T-helper 1 cell treated with Interleukin-12 subunit alpha and Interleukin-12 subunit beta and Interleukin-4 antibody, amounts not matched to agents 30 μg/mL and 1 μg/mL, for 36 hours (primary cell): ENCODE measurements around the gene GRIPAP1.
"Not testable (repeated sequence)": the region's sequence is repeated elsewhere in the genome, so short reads cannot be mapped to it uniquely, and the experiment has no call there.

Experiments used
- H3K27ac Mint-ChIP-seq: one replicate; pipeline ENCODE4 v1.8.0; 2021; ENCODE audit warnings: mild to moderate bottlenecking, mixed read lengths
- H3K27me3 Mint-ChIP-seq: one replicate; pipeline ENCODE4 v1.8.0; 2021; ENCODE audit warnings: low read depth, mixed read lengths
- H3K36me3 Mint-ChIP-seq: one replicate; pipeline ENCODE4 v1.8.0; 2021; ENCODE audit warnings: low read depth, mixed read lengths
- H3K4me1 Mint-ChIP-seq: one replicate; pipeline ENCODE4 v1.8.0; 2021; ENCODE audit warnings: low read depth, mixed read lengths
- H3K4me3 Mint-ChIP-seq: one replicate; pipeline ENCODE4 v1.8.0; 2021; ENCODE audit warnings: mild to moderate bottlenecking, moderate library complexity, mixed read lengths
- H3K9me3 Mint-ChIP-seq: one replicate; pipeline ENCODE4 v1.8.0; 2021; ENCODE audit warnings: mixed read lengths

The GRIPAP1 gene

GRCh38 chrX:49003696-49004095 is 1.6 kb upstream of the GRIPAP1 start:
- Mint-ChIP-seq H3K4me1 (peaks cover 13% of the 10 kb centered on the region), H3K27ac (peak overlapping the region; percentile 55), H3K27me3 (no peaks in the 10 kb centered on the region), H3K4me3 (peak overlapping the region; percentile 46), H3K9me3 (no peaks in the 10 kb centered on the region), H3K36me3 (peaks cover 11% of the 10 kb centered on the region)

- Mint-ChIP-seq H3K4me1 (peaks cover 27% of the 10 kb centered on the region), H3K27ac (peak overlapping the region; percentile 98), H3K9me3 (no peaks in the 10 kb centered on the region), H3K4me3 (peak overlapping the region; percentile 100), H3K36me3 (peaks cover 30% of the 10 kb centered on the region), H3K27me3 (no peaks in the 10 kb centered on the region)
These were observed 458 bp downstream of the GRIPAP1 start for GRCh38 chrX:49001521-49002090.

GRCh38 chrX:49000636-49001035 is 1.4 kb downstream of the GRIPAP1 start:
- Mint-ChIP-seq H3K4me3 (peak overlapping the region; percentile 100), H3K4me1 (peaks cover 27% of the 10 kb centered on the region), H3K9me3 (no peaks in the 10 kb centered on the region), H3K36me3 (peaks cover 33% of the 10 kb centered on the region), H3K27me3 (no peaks in the 10 kb centered on the region), H3K27ac (peak overlapping the region; percentile 26)

- H3K27me3 Mint-ChIP-seq, result no peaks in the 10 kb centered on the region
- no peak overlapping the region for H3K4me3 Mint-ChIP-seq
- peaks cover 41% of the 10 kb centered on the region for H3K36me3 Mint-ChIP-seq
- H3K9me3 Mint-ChIP-seq, result no peaks in the 10 kb centered on the region
- peaks cover 27% of the 10 kb centered on the region for H3K4me1 Mint-ChIP-seq
- H3K27ac Mint-ChIP-seq, result no peak overlapping the region
These were observed 3.0 kb downstream of the GRIPAP1 start for GRCh38 chrX:48999030-48999429.

GRCh38 chrX:48998391-48998790 is 3.7 kb downstream of the GRIPAP1 start:
- no peak overlapping the region for H3K4me3 Mint-ChIP-seq
- no peaks in the 10 kb centered on the region for H3K9me3 Mint-ChIP-seq
- H3K27ac Mint-ChIP-seq, result no peak overlapping the region
- H3K36me3 Mint-ChIP-seq, result peaks cover 43% of the 10 kb centered on the region
- H3K4me1 Mint-ChIP-seq, result peaks cover 25% of the 10 kb centered on the region
- H3K27me3 Mint-ChIP-seq, result no peaks in the 10 kb centered on the region

GRCh38 chrX:48997865-48998264 is 4.2 kb downstream of the GRIPAP1 start:
- H3K4me3 Mint-ChIP-seq, result no peak overlapping the region
- H3K27ac Mint-ChIP-seq, result no peak overlapping the region

GRCh38 chrX:48997455-48997854 is 4.6 kb downstream of the GRIPAP1 start:
- no peaks in the 10 kb centered on the region for H3K27me3 Mint-ChIP-seq
- no peaks in the 10 kb centered on the region for H3K9me3 Mint-ChIP-seq
- H3K27ac Mint-ChIP-seq, result no peak overlapping the region
- H3K4me1 Mint-ChIP-seq, result peaks cover 25% of the 10 kb centered on the region
- H3K4me3 Mint-ChIP-seq, result no peak overlapping the region
- H3K36me3 Mint-ChIP-seq, result peaks cover 49% of the 10 kb centered on the region

More at GRCh38 chrX:48997865-48998264, 4.2 kb downstream of the GRIPAP1 start:
- H3K9me3 Mint-ChIP-seq, result no peaks in the 10 kb centered on the region
- H3K36me3 Mint-ChIP-seq, result peaks cover 46% of the 10 kb centered on the region
- H3K4me1 Mint-ChIP-seq, result peaks cover 25% of the 10 kb centered on the region
- no peaks in the 10 kb centered on the region for H3K27me3 Mint-ChIP-seq

GRCh38 chrX:48996969-48997368 is 5.1 kb downstream of the GRIPAP1 start:
- no peak overlapping the region for H3K4me3 Mint-ChIP-seq

GRCh38 chrX:48992341-48992740 is 9.7 kb downstream of the GRIPAP1 start:
- H3K27me3 Mint-ChIP-seq, result no peaks in the 10 kb centered on the region
- H3K27ac Mint-ChIP-seq, result no peak overlapping the region
- no peak overlapping the region for H3K4me3 Mint-ChIP-seq
- no peaks in the 10 kb centered on the region for H3K9me3 Mint-ChIP-seq
- H3K4me1 Mint-ChIP-seq, result peaks cover 4% of the 10 kb centered on the region
- H3K36me3 Mint-ChIP-seq, result peaks cover 41% of the 10 kb centered on the region

More at GRCh38 chrX:48996969-48997368, 5.1 kb downstream of the GRIPAP1 start:
- Mint-ChIP-seq H3K36me3 (peaks cover 50% of the 10 kb centered on the region), H3K27ac (no peak overlapping the region), H3K9me3 (no peaks in the 10 kb centered on the region), H3K4me1 (peaks cover 25% of the 10 kb centered on the region), H3K27me3 (no peaks in the 10 kb centered on the region)

GRCh38 chrX:48989483-48989882 is 12.6 kb downstream of the GRIPAP1 start:
- Mint-ChIP-seq H3K27ac (no peak overlapping the region), H3K36me3 (peaks cover 30% of the 10 kb centered on the region), H3K4me3 (no peak overlapping the region), H3K9me3 (no peaks in the 10 kb centered on the region), H3K4me1 (no peaks in the 10 kb centered on the region), H3K27me3 (no peaks in the 10 kb centered on the region)

GRCh38 chrX:48983896-48984295 is 18.2 kb downstream of the GRIPAP1 start:
- Mint-ChIP-seq H3K36me3 (peaks cover 32% of the 10 kb centered on the region), H3K9me3 (no peaks in the 10 kb centered on the region), H3K4me3 (no peak overlapping the region), H3K4me1 (no peaks in the 10 kb centered on the region), H3K27ac (no peak overlapping the region), H3K27me3 (no peaks in the 10 kb centered on the region)

- H3K9me3 Mint-ChIP-seq, result no peaks in the 10 kb centered on the region
- H3K27ac Mint-ChIP-seq, result no peak overlapping the region
- peaks cover 28% of the 10 kb centered on the region for H3K36me3 Mint-ChIP-seq
- no peaks in the 10 kb centered on the region for H3K4me1 Mint-ChIP-seq
- H3K27me3 Mint-ChIP-seq, result no peaks in the 10 kb centered on the region
- H3K4me3 Mint-ChIP-seq, result no peak overlapping the region
These were observed 19.0 kb downstream of the GRIPAP1 start for GRCh38 chrX:48983081-48983480.

- H3K9me3 Mint-ChIP-seq, result no peaks in the 10 kb centered on the region
- no peak overlapping the region for H3K27ac Mint-ChIP-seq
- no peak overlapping the region for H3K4me3 Mint-ChIP-seq
- H3K4me1 Mint-ChIP-seq, result peaks cover 4% of the 10 kb centered on the region
- H3K27me3 Mint-ChIP-seq, result no peaks in the 10 kb centered on the region
- peaks cover 36% of the 10 kb centered on the region for H3K36me3 Mint-ChIP-seq
These were observed 20.9 kb downstream of the GRIPAP1 start for GRCh38 chrX:48981178-48981577.

GRCh38 chrX:48980341-48980740 is 21.7 kb downstream of the GRIPAP1 start:
- H3K4me1 Mint-ChIP-seq, H3K4me3 Mint-ChIP-seq, H3K27me3 Mint-ChIP-seq, H3K27ac Mint-ChIP-seq, H3K9me3 Mint-ChIP-seq: not testable (repeated sequence)
- peaks cover 37% of the 10 kb centered on the region for H3K36me3 Mint-ChIP-seq

- Mint-ChIP-seq H3K27me3 (no peaks in the 10 kb centered on the region), H3K4me3 (no peak overlapping the region), H3K27ac (no peak overlapping the region), H3K4me1 (peaks cover 6% of the 10 kb centered on the region), H3K36me3 (peaks cover 31% of the 10 kb centered on the region), H3K9me3 (no peaks in the 10 kb centered on the region)
These were observed 23.8 kb downstream of the GRIPAP1 start for GRCh38 chrX:48978226-48978625.

GRCh38 chrX:48976086-48976485 is 26.0 kb downstream of the GRIPAP1 start:
- Mint-ChIP-seq H3K36me3 (peaks cover 35% of the 10 kb centered on the region), H3K9me3 (no peaks in the 10 kb centered on the region), H3K27me3 (no peaks in the 10 kb centered on the region), H3K4me3 (no peak overlapping the region), H3K4me1 (peaks cover 17% of the 10 kb centered on the region), H3K27ac (no peak overlapping the region)
